ENCODE data around the gene KNTC1. TPM values are rescaled to one million over a fixed set of nuclear protein-coding genes. Genes with fewer than 3 reads are reported as not detected.
"Not testable (repeated sequence)": the region's sequence is repeated elsewhere in the genome, so short reads cannot be mapped to it uniquely, and the experiment has no call there.

The KNTC1 gene
- total and polyA plus RNA-seq, 4 experiments from 2014 or later: 3.3 to 30.9 (median 16.7) TPM

GRCh38 chr12:122566816-122567215 lies 39.8 kb downstream of the KNTC1 start:
- H3K27me3 ChIP-seq (ENCODE audit: insufficient read depth, low read length); H3K4me3 ChIP-seq (ENCODE audit: low read length in 2 of 2); H3K27me3 Mint-ChIP-seq; H3K9me3 ChIP-seq (ENCODE audit: control insufficient read depth in 1 of 2, low read length in 2 of 2); DNase-seq; H3K9me3 Mint-ChIP-seq; H3K27ac Mint-ChIP-seq; H3K27ac ChIP-seq (ENCODE audit: low read depth, low read length); intact Hi-C loops (cut with micrococcal nuclease); POLR2A ChIA-PET (ENCODE audit: partially characterized antibody); H3K4me3 Mint-ChIP-seq; H3K4me1 Mint-ChIP-seq; H3K4me1 ChIP-seq (ENCODE audit: insufficient read depth, low read length); H3K36me3 ChIP-seq (ENCODE audit: insufficient read depth, low read length): not testable (repeated sequence)
- CTCF ChIA-PET (ENCODE audit: partially characterized antibody): interaction anchor here (2.0 kb wide), 1 partner anchor 13 kb away, joined by 6 read pairs; no protein-coding TSS in a partner anchor
- peaks cover 18 to 32% of the 10 kb centered on the region in 2 donors for H3K36me3 Mint-ChIP-seq

GRCh38 chr12:122569288-122569687 lies 42.2 kb downstream of the KNTC1 start:
- ChIA-PET POLR2A (ENCODE audit: partially characterized antibody) (no interaction called here), CTCF (ENCODE audit: partially characterized antibody) (interaction anchor here (0.9 kb wide), 1 partner anchor 213 kb away, joined by 3 read pairs; no protein-coding TSS in a partner anchor)
- H3K27me3 ChIP-seq (ENCODE audit: insufficient read depth, low read length): no peaks in the 10 kb centered on the region
- no peaks in the 10 kb centered on the region for H3K27me3 Mint-ChIP-seq
- no peak overlapping the region for H3K27ac Mint-ChIP-seq
- H3K9me3 Mint-ChIP-seq: no peaks in the 10 kb centered on the region
- H3K4me1 ChIP-seq (ENCODE audit: insufficient read depth, low read length): no peaks in the 10 kb centered on the region
- H3K4me1 Mint-ChIP-seq: no peaks in the 10 kb centered on the region
- H3K36me3 Mint-ChIP-seq: peaks cover 18 to 31% of the 10 kb centered on the region in 2 donors
- no peak overlapping the region for H3K27ac ChIP-seq (ENCODE audit: low read depth, low read length)
- no peaks in the 10 kb centered on the region for H3K9me3 ChIP-seq (ENCODE audit: control insufficient read depth in 1 of 2, low read length in 2 of 2)
- H3K4me3 ChIP-seq (ENCODE audit: low read length in 2 of 2): no peak overlapping the region
- H3K36me3 ChIP-seq (ENCODE audit: insufficient read depth, low read length): peaks cover 7% of the 10 kb centered on the region
- H3K4me3 Mint-ChIP-seq: no peak overlapping the region
- no peak for DNase-seq
- intact Hi-C loops (cut with micrococcal nuclease): no loop called here

- POLR2A ChIA-PET (ENCODE audit: partially characterized antibody); H3K27ac ChIP-seq (ENCODE audit: low read depth, low read length): not testable (repeated sequence)
Observed at GRCh38 chr12:122570006-122570405, 43.0 kb downstream of the KNTC1 start.

GRCh38 chr12:122571821-122572220 lies 44.8 kb downstream of the KNTC1 start:
- CTCF ChIA-PET (ENCODE audit: partially characterized antibody): no interaction called here
- H3K36me3 Mint-ChIP-seq: peaks cover 28 to 47% of the 10 kb centered on the region in 2 donors

More at GRCh38 chr12:122570006-122570405, 43.0 kb downstream of the KNTC1 start:
- H3K4me1 ChIP-seq (ENCODE audit: insufficient read depth, low read length); H3K4me1 Mint-ChIP-seq; H3K4me3 Mint-ChIP-seq; intact Hi-C loops (cut with micrococcal nuclease); H3K4me3 ChIP-seq (ENCODE audit: low read length in 2 of 2); H3K9me3 ChIP-seq (ENCODE audit: control insufficient read depth in 1 of 2, low read length in 2 of 2); H3K9me3 Mint-ChIP-seq; H3K27me3 Mint-ChIP-seq; CTCF ChIA-PET (ENCODE audit: partially characterized antibody); DNase-seq; H3K27me3 ChIP-seq (ENCODE audit: insufficient read depth, low read length): not testable (repeated sequence)
- Mint-ChIP-seq H3K36me3 (peaks cover 18 to 35% of the 10 kb centered on the region in 2 donors), H3K27ac (peak overlapping the region in 1 of 7 donors; percentile 11)
- peaks cover 12% of the 10 kb centered on the region for H3K36me3 ChIP-seq (ENCODE audit: insufficient read depth, low read length)

GRCh38 chr12:122583294-122583693 lies 56.2 kb downstream of the KNTC1 start:
- H3K9me3 Mint-ChIP-seq; H3K9me3 ChIP-seq (ENCODE audit: control insufficient read depth in 1 of 2, low read length in 2 of 2); H3K27me3 ChIP-seq (ENCODE audit: insufficient read depth, low read length); POLR2A ChIA-PET (ENCODE audit: partially characterized antibody); intact Hi-C loops (cut with micrococcal nuclease); H3K27ac Mint-ChIP-seq; H3K4me3 ChIP-seq (ENCODE audit: low read length in 2 of 2); H3K4me3 Mint-ChIP-seq; H3K4me1 ChIP-seq (ENCODE audit: insufficient read depth, low read length); H3K4me1 Mint-ChIP-seq; CTCF ChIA-PET (ENCODE audit: partially characterized antibody); DNase-seq; H3K36me3 ChIP-seq (ENCODE audit: insufficient read depth, low read length); H3K27me3 Mint-ChIP-seq; H3K27ac ChIP-seq (ENCODE audit: low read depth, low read length): not testable (repeated sequence)
- H3K36me3 Mint-ChIP-seq: peaks cover 28 to 52% of the 10 kb centered on the region in 2 donors

More at GRCh38 chr12:122571821-122572220, 44.8 kb downstream of the KNTC1 start:
- H3K27ac Mint-ChIP-seq: no peak overlapping the region
- Histone ChIP-seq H3K27ac (ENCODE audit: low read depth, low read length) (no peak overlapping the region), H3K36me3 (ENCODE audit: insufficient read depth, low read length) (peaks cover 23% of the 10 kb centered on the region), H3K27me3 (ENCODE audit: insufficient read depth, low read length) (no peaks in the 10 kb centered on the region), H3K9me3 (ENCODE audit: control insufficient read depth in 1 of 2, low read length in 2 of 2) (no peaks in the 10 kb centered on the region), H3K4me3 (ENCODE audit: low read length in 2 of 2) (no peak overlapping the region), H3K4me1 (ENCODE audit: insufficient read depth, low read length) (no peaks in the 10 kb centered on the region)
- intact Hi-C loops (cut with micrococcal nuclease): no loop called here
- H3K4me1 Mint-ChIP-seq: no peaks in the 10 kb centered on the region
- POLR2A ChIA-PET (ENCODE audit: partially characterized antibody): no interaction called here
- DNase-seq: no peak
- H3K27me3 Mint-ChIP-seq: no peaks in the 10 kb centered on the region
- H3K9me3 Mint-ChIP-seq: no peaks in the 10 kb centered on the region
- H3K4me3 Mint-ChIP-seq: no peak overlapping the region

GRCh38 chr12:122584177-122584863 lies 57.3 kb downstream of the KNTC1 start:
- Histone ChIP-seq H3K9me3 (ENCODE audit: control insufficient read depth in 1 of 2, low read length in 2 of 2) (no peaks in the 10 kb centered on the region), H3K4me3 (ENCODE audit: low read length in 2 of 2) (no peak overlapping the region), H3K4me1 (ENCODE audit: insufficient read depth, low read length) (no peaks in the 10 kb centered on the region), H3K36me3 (ENCODE audit: insufficient read depth, low read length) (no peaks in the 10 kb centered on the region), H3K27ac (ENCODE audit: low read depth, low read length) (no peak overlapping the region), H3K27me3 (ENCODE audit: insufficient read depth, low read length) (no peaks in the 10 kb centered on the region)
- intact Hi-C loops (cut with micrococcal nuclease): no loop called here
- DNase-seq: no peak
- peaks cover 23 to 49% of the 10 kb centered on the region in 2 donors for H3K36me3 Mint-ChIP-seq
- ChIA-PET POLR2A (ENCODE audit: partially characterized antibody) (no interaction called here), CTCF (ENCODE audit: partially characterized antibody) (no interaction called here)
- no peak overlapping the region for H3K27ac Mint-ChIP-seq
- no peaks in the 10 kb centered on the region for H3K4me1 Mint-ChIP-seq
- H3K9me3 Mint-ChIP-seq: peaks cover 0 to 2% (median 0%) of the 10 kb centered on the region in 8 donors
- H3K4me3 Mint-ChIP-seq: no peak overlapping the region
- H3K27me3 Mint-ChIP-seq: no peaks in the 10 kb centered on the region

- no peaks in the 10 kb centered on the region for H3K9me3 ChIP-seq (ENCODE audit: control insufficient read depth in 1 of 2, low read length in 2 of 2)
- Mint-ChIP-seq H3K4me3 (no peak overlapping the region), H3K27me3 (no peaks in the 10 kb centered on the region), H3K9me3 (no peaks in the 10 kb centered on the region), H3K27ac (no peak overlapping the region), H3K4me1 (no peaks in the 10 kb centered on the region), H3K36me3 (peaks cover 19 to 39% of the 10 kb centered on the region in 2 donors)
- intact Hi-C loops (cut with micrococcal nuclease): no loop called here
- no peak overlapping the region for H3K4me3 ChIP-seq (ENCODE audit: low read length in 2 of 2)
- CTCF ChIA-PET (ENCODE audit: partially characterized antibody): no interaction called here
- no peak for DNase-seq
- no peaks in the 10 kb centered on the region for H3K36me3 ChIP-seq (ENCODE audit: insufficient read depth, low read length)
- POLR2A ChIA-PET (ENCODE audit: partially characterized antibody): no interaction called here
- H3K27me3 ChIP-seq (ENCODE audit: insufficient read depth, low read length): no peaks in the 10 kb centered on the region
- no peaks in the 10 kb centered on the region for H3K4me1 ChIP-seq (ENCODE audit: insufficient read depth, low read length)
- no peak overlapping the region for H3K27ac ChIP-seq (ENCODE audit: low read depth, low read length)
Observed at GRCh38 chr12:122590990-122591389, 63.9 kb downstream of the KNTC1 start.
